Muscle layer of colon (tissue), 2 donors: Measurements from ENCODE around the gene SNPH.
"Not testable (repeated sequence)": the region's sequence is repeated elsewhere in the genome, so short reads cannot be mapped to it uniquely, and the experiment has no call there.

Source experiments
- H3K27ac ChIP-seq: one replicate; pipeline ENCODE4 v1.7.0; 2013; ENCODE audit warnings: low read depth, mild to moderate bottlenecking, low read length, moderate library complexity
- H3K27me3 ChIP-seq, 2 donors: one replicate each; pipeline ENCODE4 v1.7.0; 2013; ENCODE audit warnings: low read length in 2 of 2, mild to moderate bottlenecking in 2 of 2; ENCODE audit not compliant: insufficient read depth in 2 of 2, control insufficient read depth in 1 of 2
- H3K36me3 ChIP-seq: one replicate; pipeline ENCODE4 v1.7.0; 2013; ENCODE audit warnings: mild to moderate bottlenecking, low read length; ENCODE audit not compliant: insufficient read depth
- H3K4me1 ChIP-seq: one replicate; pipeline ENCODE4 v1.7.0; 2013; ENCODE audit warnings: mild to moderate bottlenecking, low read length; ENCODE audit not compliant: insufficient read depth
- H3K4me3 ChIP-seq, 2 donors: one replicate each; pipeline ENCODE4 v1.7.0; 2013; ENCODE audit warnings: low read length in 2 of 2, low read depth in 1 of 2, mild to moderate bottlenecking in 1 of 2, moderate library complexity in 1 of 2
- H3K9ac ChIP-seq: one replicate; pipeline ENCODE4 v1.7.0; 2013; ENCODE audit warnings: low read length
- H3K9me3 ChIP-seq: one replicate; pipeline ENCODE4 v1.7.0; 2013; ENCODE audit warnings: mild to moderate bottlenecking, low read length
- donor health status: abdominal sarcoma.
- donor health status: Adenocarcinoma of cecum.

SNPH gene

DNA sequence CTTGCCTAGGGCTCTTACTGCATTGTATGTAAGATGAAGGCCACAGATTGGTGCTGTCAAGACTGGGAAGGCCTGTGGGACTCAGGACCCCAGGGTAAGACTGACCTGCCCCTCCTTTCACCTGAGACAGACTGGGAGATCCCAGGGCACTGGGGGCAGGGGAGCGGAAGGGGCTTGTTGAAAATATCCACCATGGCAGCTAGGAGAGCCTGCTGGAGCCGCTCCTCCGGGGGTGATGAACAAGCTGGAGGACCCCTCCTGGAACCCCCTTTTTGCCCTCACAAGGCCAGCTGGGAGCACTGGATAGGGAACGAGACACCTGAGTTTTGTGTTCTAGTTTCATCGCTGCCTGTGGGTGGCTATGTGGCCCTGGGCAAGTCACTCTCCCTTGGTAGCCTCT lies 72.0 kb downstream of the SNPH start:
- Histone ChIP-seq H3K36me3 (peaks cover 1% of the 10 kb centered on the region), H3K27me3 (no peaks in the 10 kb centered on the region), H3K9ac (no peak overlapping the region), H3K9me3 (no peaks in the 10 kb centered on the region), H3K27ac (no peak overlapping the region), H3K4me1 (peaks cover 12% of the 10 kb centered on the region), H3K4me3 (no peak overlapping the region)

DNA sequence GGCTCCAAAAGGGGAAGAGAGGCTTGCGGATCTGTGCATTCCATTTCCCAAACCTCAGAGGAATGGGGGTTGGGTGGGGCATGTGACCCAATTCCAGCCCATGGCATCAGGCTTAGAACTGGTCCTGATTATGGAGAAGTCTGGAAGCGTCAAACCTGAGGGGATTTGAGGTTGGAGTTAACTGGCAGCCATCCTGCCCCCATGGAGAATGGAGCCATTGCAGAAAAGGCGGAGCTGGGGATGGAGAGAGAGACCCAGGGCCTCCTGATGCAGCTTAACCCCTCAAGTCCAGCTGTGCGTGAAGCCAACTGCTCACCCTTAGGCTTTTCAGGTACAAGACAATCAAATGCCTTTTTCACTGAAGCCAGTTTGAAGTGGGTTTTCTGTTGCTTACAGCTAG lies 72.7 kb downstream of the SNPH start:
- Histone ChIP-seq H3K9me3 (no peaks in the 10 kb centered on the region), H3K36me3 (no peaks in the 10 kb centered on the region), H3K9ac (no peak overlapping the region), H3K4me1 (peaks cover 12% of the 10 kb centered on the region), H3K27me3 (no peaks in the 10 kb centered on the region), H3K4me3 (no peak overlapping the region), H3K27ac (no peak overlapping the region)

DNA sequence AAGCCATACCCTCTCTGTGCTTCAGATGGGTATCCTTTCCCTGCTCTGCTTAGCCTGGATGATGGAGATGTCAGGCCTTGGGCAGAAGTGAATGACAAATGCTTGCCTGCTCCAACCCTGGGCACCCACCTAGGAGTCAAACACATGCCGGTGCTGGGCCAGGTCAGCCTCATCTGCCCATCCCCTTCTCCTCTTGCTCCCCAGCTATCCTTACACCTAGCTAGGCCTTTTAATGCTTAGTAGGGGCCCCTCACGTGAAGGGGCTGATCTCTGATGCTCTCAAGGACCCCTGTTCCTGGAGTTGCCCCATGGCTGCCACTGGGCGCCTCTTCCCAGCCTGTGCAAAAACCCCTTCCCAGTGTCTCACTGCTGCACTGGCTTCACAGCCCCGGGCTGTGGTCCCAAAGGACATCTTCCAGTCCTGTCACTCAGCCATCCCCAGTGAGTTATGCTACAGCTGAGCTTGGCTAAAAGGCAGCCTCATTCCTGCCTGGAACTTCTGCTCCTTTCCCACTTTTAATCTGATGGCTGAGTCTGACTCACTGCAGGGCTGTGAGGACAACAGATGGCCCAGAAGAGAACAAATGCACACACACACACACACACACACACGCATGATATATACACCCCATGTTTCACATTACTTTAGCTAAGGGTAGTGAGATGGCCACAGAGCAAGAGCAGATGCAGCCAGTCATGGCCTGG lies 75.6 kb downstream of the SNPH start:
- no peak overlapping the region for H3K9ac ChIP-seq
- H3K4me1 ChIP-seq: peaks cover 9% of the 10 kb centered on the region
- H3K27me3 ChIP-seq: no peaks in the 10 kb centered on the region
- no peak overlapping the region for H3K27ac ChIP-seq
- H3K36me3 ChIP-seq: no peaks in the 10 kb centered on the region
- no peak overlapping the region for H3K4me3 ChIP-seq
- H3K9me3 ChIP-seq: no peaks in the 10 kb centered on the region

DNA sequence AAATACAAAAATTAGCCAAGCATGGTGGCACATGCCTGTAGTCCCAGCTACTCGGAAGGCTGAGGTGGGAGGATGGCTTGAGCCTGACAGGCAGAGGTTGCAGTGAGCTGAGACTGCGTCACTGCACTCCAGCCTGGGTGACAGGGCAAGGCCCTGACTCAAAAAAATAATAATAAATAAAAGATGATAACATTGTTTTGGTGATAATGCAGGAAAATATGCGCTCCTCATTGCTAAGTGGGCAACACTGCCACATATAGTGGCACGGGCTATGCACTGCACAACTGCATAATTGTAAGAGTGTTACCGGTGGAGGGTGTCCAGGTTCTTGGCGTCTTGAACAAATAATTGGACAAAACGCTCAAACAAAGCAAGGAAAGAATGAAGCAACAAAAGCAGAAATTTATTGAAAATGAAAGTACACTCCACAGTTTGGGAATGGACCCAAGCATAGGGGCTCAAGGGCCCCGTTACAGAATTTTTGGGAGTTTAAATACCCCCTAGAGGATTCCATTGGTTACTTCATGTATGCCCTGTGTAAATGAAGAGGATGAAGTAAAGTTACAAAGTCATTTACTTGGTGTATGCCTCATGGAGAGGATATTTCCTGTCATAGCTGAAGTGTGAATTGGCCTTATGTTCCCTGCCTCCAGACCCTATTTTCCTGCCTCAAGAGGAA lies 77.5 kb downstream of the SNPH start:
- not testable (repeated sequence) for H3K27me3 ChIP-seq, H3K4me1 ChIP-seq, H3K9me3 ChIP-seq, H3K9ac ChIP-seq, H3K36me3 ChIP-seq, H3K27ac ChIP-seq, H3K4me3 ChIP-seq

DNA sequence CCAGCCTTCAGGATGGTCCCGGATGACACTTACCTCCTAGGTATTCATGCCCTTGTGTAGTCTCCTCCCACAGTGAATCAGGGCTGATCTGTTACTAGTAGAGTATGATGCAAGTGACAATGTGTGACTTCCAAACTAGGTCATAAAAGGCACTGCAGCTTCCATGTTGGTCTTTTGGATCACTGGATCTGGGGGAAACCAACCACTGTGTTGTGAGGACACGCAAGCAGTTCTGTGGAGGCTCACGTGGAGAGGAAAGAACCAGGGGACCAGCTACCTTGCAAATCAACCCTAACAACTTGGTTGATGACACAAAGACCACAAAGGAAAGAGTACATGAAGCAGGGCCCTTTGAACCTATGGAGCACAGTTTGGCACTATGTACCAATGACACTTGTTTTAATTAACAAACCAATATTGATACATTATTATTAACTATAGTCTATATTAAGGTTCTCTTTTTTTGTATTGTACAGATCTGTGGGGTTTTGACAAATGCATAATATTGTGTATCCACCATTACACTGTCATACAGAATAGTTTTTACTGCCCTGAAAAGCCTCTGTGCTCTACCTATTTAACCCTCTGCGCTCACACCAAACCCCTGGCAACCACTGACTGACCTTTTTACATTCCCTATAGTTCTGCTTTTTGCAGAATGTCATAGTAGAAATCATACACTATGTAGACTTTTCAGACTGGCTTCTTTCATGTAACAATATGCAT lies 79.1 kb downstream of the SNPH start:
- Histone ChIP-seq H3K9ac (no peak overlapping the region), H3K4me3 (no peak overlapping the region), H3K36me3 (no peaks in the 10 kb centered on the region), H3K4me1 (no peaks in the 10 kb centered on the region), H3K27ac (no peak overlapping the region), H3K9me3 (peaks cover 4% of the 10 kb centered on the region), H3K27me3 (no peaks in the 10 kb centered on the region)

DNA sequence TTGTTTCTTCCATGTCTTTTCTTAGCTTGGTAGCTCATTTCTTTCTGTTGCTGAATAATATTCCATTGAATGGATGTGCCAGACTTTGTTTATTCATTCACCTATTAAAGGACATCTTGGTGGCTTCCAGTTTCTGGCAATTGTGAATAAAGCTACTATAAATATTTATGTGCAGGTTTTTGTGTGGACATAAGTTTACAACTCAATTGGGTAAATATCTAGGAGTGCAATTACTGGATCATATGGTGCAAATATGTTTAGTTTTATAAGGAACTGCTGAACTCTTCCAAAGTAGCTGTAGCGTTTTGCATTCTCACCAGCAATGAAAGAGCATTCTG lies 79.6 kb downstream of the SNPH start:
- H3K9me3 ChIP-seq: peaks cover 4% of the 10 kb centered on the region
- H3K4me1 ChIP-seq: no peaks in the 10 kb centered on the region
- H3K36me3 ChIP-seq: no peaks in the 10 kb centered on the region

DNA sequence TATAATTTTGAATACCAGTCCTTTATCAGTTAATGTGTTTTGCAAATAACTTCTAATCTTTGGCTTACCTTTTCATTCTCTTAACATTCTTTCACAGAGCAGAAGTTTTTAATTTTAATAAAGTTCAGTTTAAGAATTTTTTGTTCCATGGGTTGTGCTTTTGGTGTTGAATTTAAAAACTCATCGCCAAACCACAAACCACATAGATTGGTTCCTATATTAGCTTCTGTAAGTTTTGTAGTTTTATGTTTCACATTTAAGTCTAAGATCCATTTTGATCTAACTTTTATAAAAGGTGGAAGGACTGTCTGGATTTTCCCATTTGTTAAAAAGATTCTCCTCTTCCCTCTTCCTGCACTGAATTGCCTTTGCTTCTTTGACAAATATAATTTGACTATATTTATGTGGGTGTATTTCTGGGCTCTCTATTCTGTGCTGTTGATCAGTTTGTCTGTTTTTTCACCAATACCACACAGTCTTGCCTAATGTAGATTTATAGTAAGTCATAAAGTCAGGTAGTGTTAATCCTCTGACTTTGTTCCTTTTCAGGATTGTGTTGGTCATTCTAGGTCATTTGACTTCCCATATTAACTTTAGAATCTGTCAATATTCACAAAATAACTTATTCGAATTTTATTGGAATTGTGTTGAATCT lies 80.3 kb downstream of the SNPH start:
- Histone ChIP-seq H3K4me1 (no peaks in the 10 kb centered on the region), H3K4me3 (no peak overlapping the region), H3K27me3 (no peaks in the 10 kb centered on the region), H3K9me3 (peaks cover 4% of the 10 kb centered on the region), H3K27ac (no peak overlapping the region), H3K36me3 (no peaks in the 10 kb centered on the region), H3K9ac (no peak overlapping the region)

More for the DNA sequence above, 79.6 kb downstream of the SNPH start:
- Histone ChIP-seq H3K4me3 (no peak overlapping the region), H3K9ac (no peak overlapping the region), H3K27me3 (no peaks in the 10 kb centered on the region), H3K27ac (no peak overlapping the region)

DNA sequence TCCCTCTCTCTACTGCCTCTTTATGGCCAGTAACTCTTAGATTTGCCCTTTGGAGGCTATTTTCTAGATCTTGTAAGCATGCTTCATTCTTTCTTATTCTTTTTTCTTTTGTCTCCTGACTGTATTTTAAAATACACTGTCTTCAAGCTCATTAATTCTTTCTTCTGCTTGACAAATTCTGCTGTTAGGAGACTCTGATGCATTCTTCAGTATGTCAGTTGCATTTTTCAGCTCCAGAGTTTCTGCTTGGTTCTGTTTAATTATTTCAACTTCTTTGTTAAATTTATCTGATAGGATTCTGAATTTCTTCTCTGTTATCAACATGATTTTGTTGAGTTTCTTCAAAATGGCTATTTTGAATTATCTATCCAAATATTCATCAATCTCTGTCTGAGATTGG lies 87.9 kb downstream of the SNPH start:
- no peak overlapping the region for H3K27ac ChIP-seq
- H3K4me1 ChIP-seq: no peaks in the 10 kb centered on the region
- H3K9ac ChIP-seq: no peak overlapping the region
- H3K4me3 ChIP-seq: no peak overlapping the region
- peaks cover 2% of the 10 kb centered on the region for H3K9me3 ChIP-seq
- H3K36me3 ChIP-seq: peaks cover 13% of the 10 kb centered on the region
- no peaks in the 10 kb centered on the region for H3K27me3 ChIP-seq

DNA sequence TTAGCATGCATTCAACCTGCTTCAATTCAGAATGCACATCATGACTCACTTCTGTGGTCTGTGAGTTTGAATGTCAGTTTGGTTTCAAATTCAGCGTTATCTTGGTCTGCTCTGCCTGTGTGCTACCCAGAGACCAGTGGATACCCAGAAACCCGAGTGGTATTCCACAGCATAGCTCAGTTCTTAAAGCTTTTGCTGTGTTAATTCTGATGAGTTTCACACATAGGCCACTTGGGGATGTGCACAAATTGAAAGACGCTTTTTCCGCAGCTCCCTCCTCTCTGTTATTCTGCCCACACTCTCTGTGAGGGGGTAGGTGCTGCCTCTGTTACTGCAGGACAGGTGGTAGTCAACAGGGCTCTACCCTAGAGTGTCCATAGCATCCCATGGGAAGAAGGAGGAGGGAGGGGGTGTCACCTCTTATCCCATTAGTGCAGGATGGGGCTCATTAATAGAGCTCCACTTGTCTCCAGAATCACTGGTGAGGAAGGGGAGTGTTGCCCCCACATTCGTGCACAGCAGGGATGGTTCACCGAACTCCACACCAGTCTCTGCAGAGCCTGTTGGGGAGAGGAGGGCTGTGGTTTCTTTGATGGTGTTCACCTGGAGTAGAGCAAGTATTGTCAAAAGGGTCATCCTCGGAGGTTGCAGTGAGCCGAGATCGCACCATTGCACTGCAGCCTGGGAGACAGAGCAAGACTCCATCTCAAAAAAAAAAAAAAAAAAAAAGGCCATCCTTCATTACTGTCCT lies 92.0 kb downstream of the SNPH start:
- Histone ChIP-seq H3K4me3 (no peak overlapping the region), H3K27me3 (no peaks in the 10 kb centered on the region), H3K36me3 (peaks cover 19% of the 10 kb centered on the region), H3K9me3 (no peaks in the 10 kb centered on the region), H3K9ac (no peak overlapping the region), H3K27ac (no peak overlapping the region), H3K4me1 (no peaks in the 10 kb centered on the region)
